WTC11 (cell line): Measurements from ENCODE around the gene TDP2. TPM values are rescaled to one million over a fixed set of nuclear protein-coding genes. Genes with fewer than 3 reads are reported as not detected.

Experiments used
- ATAC-seq: fragments of 200-7000 bp; cut with Tn5 transposase; 2 replicates; pipeline ENCODE4 v1.10.0; 2021; ENCODE audit warnings: mild to moderate bottlenecking, moderate library complexity
- CTCF ChIA-PET: fragments of 300-600 bp; sonication (Branson Sonifier 250); formaldehyde crosslinking; loops from one replicate; lab custom pipeline; 2021; ENCODE audit warnings: antibody characterized with exemption; lab: Charles Lee
- POLR2A ChIA-PET: fragments of 350-600 bp; sonication (Branson Sonifier 250); formaldehyde crosslinking; loops from one replicate; lab custom pipeline; 2021; ENCODE audit warnings: antibody characterized with exemption; lab: Charles Lee
- DNase-seq: peaks from one replicate; pipeline ENCODE4 v3.0.0; 2021; ENCODE audit warnings: low spot score
- H3K27ac Mint-ChIP-seq: 2 replicates; pipeline ENCODE4 v1.8.0; 2021; ENCODE audit warnings: mixed read lengths
- H3K27me3 Mint-ChIP-seq: 2 replicates; pipeline ENCODE4 v1.8.0; 2021; ENCODE audit warnings: low read depth, mild to moderate bottlenecking, moderate library complexity, mixed read lengths
- H3K36me3 Mint-ChIP-seq: 2 replicates; pipeline ENCODE4 v1.8.0; 2021; ENCODE audit warnings: mixed read lengths
- H3K4me1 Mint-ChIP-seq: 2 replicates; pipeline ENCODE4 v1.8.0; 2022; ENCODE audit warnings: mixed read lengths
- H3K4me3 Mint-ChIP-seq: 2 replicates; pipeline ENCODE4 v1.8.0; 2021; ENCODE audit warnings: mild to moderate bottlenecking, moderate library complexity, mixed read lengths
- H3K9me3 Mint-ChIP-seq: 2 replicates; pipeline ENCODE4 v1.8.0; 2021; ENCODE audit warnings: mixed read lengths
- CBFB ChIP-seq: sonication (generic); formaldehyde crosslinking; IDR thresholded peaks from 2 replicates; pipeline ENCODE4 v1.8.1; 2022; ENCODE audit warnings: mild to moderate bottlenecking, low read depth, missing genetic modification reagents
- CDX4 ChIP-seq: fragments of 250-450 bp; sonication (Bioruptor Pico); IDR thresholded peaks from 2 replicates; pipeline ENCODE4 v1.9.0; 2021; ENCODE audit warnings: moderate library complexity, mild to moderate bottlenecking, inconsistent platforms, borderline replicate concordance
- CREM ChIP-seq: sonication (generic); formaldehyde crosslinking; IDR thresholded peaks from 2 replicates; pipeline ENCODE4 v1.8.1; 2022; ENCODE audit warnings: mild to moderate bottlenecking, missing genetic modification reagents, moderate library complexity
- FOXJ3 ChIP-seq: sonication (generic); formaldehyde crosslinking; IDR thresholded peaks from 2 replicates; pipeline ENCODE4 v1.9.0; 2021; ENCODE audit warnings: missing genetic modification reagents, mild to moderate bottlenecking, borderline replicate concordance
- MAX ChIP-seq: sonication (generic); formaldehyde crosslinking; IDR thresholded peaks from 2 replicates; pipeline ENCODE4 v1.8.0; 2022; ENCODE audit warnings: mild to moderate bottlenecking, missing genetic modification reagents
- ZNF121 ChIP-seq: sonication (generic); formaldehyde crosslinking; IDR thresholded peaks from 2 replicates; pipeline ENCODE4 v1.8.0; 2023; ENCODE audit warnings: missing genetic modification reagents
- ZNF219 ChIP-seq: sonication (generic); formaldehyde crosslinking; IDR thresholded peaks from 2 replicates; pipeline ENCODE4 v1.8.0; 2023; ENCODE audit warnings: missing genetic modification reagents, mild to moderate bottlenecking, borderline replicate concordance
- ZNF232 ChIP-seq: sonication (generic); formaldehyde crosslinking; IDR thresholded peaks from 2 replicates; pipeline ENCODE4 v1.8.0; 2022; ENCODE audit warnings: mild to moderate bottlenecking, missing genetic modification reagents
- ZNF317 ChIP-seq: sonication (generic); formaldehyde crosslinking; IDR thresholded peaks from 2 replicates; pipeline ENCODE4 v1.8.1; 2023; ENCODE audit warnings: low read depth, mild to moderate bottlenecking, moderate library complexity, missing genetic modification reagents, borderline replicate concordance
- ZNF416 ChIP-seq: fragments of 250-450 bp; sonication (Bioruptor Pico); IDR thresholded peaks from 2 replicates; pipeline ENCODE4 v1.9.0; 2021; ENCODE audit warnings: mild to moderate bottlenecking, inconsistent platforms
- total RNA-seq: library from RNA; stranded (reverse); gene quantifications from 3 replicates; pipeline ENCODE4 v1.2.3, GENCODE V29; 2021
- TF ChIP-seq, protein P1 (sequence below): fragments of 250-450 bp; sonication (Bioruptor Pico); IDR thresholded peaks from 2 replicates; pipeline ENCODE4 v1.9.0; 2021; ENCODE audit warnings: mild to moderate bottlenecking
- TF ChIP-seq, protein P2 (sequence below): fragments of 250-450 bp; sonication (Bioruptor Pico); IDR thresholded peaks from 2 replicates; pipeline ENCODE4 v1.9.0; 2021; ENCODE audit warnings: mild to moderate bottlenecking, borderline replicate concordance
- TF ChIP-seq, protein P3 (sequence below): sonication (generic); formaldehyde crosslinking; IDR thresholded peaks from 2 replicates; pipeline ENCODE4 v1.8.0; 2022; ENCODE audit warnings: mild to moderate bottlenecking, missing genetic modification reagents
- TF ChIP-seq, protein P4 (sequence below): fragments of 200-600 bp; IDR thresholded peaks from 2 replicates; pipeline ENCODE4 v1.8.0; 2022; ENCODE audit warnings: antibody characterized with exemption
- TF ChIP-seq, protein P5 (sequence below): fragments of 250-450 bp; sonication (Bioruptor Pico); conservative IDR thresholded peaks from 2 replicates; pipeline ENCODE4 v1.9.0; 2021; ENCODE audit warnings: mild to moderate bottlenecking

The TDP2 gene
- total RNA-seq, 1 experiment from 2014 or later = 49.1 TPM

DNA sequence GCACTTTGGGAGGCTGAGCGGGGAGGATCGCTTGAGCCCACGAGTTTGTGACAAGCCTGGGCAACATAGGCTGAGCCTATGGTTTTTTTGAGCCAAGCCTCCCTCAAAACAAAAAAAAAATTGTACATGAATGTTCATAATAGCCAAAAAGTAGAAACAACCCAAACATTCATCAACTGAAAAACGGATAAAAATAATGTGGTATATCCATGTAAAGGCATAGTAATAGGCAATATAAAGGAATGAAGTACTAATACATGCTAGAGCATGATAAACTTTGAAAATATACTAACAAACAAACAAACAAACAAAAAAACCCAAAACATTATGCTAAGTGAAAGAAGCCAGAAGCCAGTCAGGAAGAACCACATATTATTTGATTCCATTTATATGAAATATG is 56.0 kb downstream of the TDP2 start (continued):
- TF ChIP-seq, protein P1, sequence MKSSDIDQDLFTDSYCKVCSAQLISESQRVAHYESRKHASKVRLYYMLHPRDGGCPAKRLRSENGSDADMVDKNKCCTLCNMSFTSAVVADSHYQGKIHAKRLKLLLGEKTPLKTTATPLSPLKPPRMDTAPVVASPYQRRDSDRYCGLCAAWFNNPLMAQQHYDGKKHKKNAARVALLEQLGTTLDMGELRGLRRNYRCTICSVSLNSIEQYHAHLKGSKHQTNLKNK = no peak
- TF ChIP-seq, all 79 proteins: peak for 0

DNA sequence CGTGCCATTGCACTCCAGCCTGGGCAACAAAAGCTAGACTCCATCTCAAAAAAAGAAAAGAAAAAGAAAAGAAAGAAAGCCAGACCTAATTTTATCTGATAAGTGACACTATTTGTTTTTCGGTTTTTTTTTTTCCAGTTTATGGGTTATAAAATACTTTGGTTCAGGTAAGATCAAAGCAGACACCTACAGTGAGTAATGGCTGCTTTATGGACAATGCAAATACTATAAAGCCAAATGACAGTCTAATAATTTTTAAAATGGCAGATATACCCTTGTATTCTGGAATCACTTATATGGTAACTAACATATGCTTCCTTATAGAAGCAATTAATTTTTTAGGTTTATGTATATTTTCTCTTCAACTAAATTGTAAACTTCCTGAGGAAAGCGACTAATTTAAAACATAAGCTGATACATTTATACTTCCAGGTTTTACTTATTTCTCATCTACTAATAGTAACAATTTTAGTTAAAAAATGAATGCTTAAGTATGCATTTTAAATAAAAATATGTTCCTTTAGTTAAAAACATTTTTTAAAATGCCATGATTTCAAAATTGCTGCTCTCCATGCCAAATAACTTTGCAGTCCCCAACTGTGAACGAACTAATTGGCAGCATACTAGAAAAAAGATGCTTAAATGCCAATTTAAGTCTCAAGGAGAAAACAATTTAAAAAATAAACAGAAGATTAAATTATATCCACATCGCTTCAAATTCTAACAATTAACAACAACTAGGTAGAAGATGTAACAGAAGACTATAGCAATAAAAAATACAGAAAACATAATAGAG is 59.2 kb downstream of the TDP2 start:
- TF ChIP-seq CDX4 (CRISPR knock-in tag) (no peak), ZNF416 (CRISPR knock-in tag) (no peak), ZNF232 (CRISPR knock-in tag) (no peak), CREM (no peak), ZNF219 (no peak), ZNF317 (CRISPR knock-in tag) (no peak), MAX (CRISPR knock-in tag) (no peak), CBFB (CRISPR knock-in tag) (no peak), FOXJ3 (CRISPR knock-in tag) (no peak), ZNF121 (CRISPR knock-in tag) (no peak)
- TF ChIP-seq, protein P2, sequence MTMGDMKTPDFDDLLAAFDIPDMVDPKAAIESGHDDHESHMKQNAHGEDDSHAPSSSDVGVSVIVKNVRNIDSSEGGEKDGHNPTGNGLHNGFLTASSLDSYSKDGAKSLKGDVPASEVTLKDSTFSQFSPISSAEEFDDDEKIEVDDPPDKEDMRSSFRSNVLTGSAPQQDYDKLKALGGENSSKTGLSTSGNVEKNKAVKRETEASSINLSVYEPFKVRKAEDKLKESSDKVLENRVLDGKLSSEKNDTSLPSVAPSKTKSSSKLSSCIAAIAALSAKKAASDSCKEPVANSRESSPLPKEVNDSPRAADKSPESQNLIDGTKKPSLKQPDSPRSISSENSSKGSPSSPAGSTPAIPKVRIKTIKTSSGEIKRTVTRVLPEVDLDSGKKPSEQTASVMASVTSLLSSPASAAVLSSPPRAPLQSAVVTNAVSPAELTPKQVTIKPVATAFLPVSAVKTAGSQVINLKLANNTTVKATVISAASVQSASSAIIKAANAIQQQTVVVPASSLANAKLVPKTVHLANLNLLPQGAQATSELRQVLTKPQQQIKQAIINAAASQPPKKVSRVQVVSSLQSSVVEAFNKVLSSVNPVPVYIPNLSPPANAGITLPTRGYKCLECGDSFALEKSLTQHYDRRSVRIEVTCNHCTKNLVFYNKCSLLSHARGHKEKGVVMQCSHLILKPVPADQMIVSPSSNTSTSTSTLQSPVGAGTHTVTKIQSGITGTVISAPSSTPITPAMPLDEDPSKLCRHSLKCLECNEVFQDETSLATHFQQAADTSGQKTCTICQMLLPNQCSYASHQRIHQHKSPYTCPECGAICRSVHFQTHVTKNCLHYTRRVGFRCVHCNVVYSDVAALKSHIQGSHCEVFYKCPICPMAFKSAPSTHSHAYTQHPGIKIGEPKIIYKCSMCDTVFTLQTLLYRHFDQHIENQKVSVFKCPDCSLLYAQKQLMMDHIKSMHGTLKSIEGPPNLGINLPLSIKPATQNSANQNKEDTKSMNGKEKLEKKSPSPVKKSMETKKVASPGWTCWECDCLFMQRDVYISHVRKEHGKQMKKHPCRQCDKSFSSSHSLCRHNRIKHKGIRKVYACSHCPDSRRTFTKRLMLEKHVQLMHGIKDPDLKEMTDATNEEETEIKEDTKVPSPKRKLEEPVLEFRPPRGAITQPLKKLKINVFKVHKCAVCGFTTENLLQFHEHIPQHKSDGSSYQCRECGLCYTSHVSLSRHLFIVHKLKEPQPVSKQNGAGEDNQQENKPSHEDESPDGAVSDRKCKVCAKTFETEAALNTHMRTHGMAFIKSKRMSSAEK (CRISPR knock-in tag) = no peak
- TF ChIP-seq, protein P3, sequence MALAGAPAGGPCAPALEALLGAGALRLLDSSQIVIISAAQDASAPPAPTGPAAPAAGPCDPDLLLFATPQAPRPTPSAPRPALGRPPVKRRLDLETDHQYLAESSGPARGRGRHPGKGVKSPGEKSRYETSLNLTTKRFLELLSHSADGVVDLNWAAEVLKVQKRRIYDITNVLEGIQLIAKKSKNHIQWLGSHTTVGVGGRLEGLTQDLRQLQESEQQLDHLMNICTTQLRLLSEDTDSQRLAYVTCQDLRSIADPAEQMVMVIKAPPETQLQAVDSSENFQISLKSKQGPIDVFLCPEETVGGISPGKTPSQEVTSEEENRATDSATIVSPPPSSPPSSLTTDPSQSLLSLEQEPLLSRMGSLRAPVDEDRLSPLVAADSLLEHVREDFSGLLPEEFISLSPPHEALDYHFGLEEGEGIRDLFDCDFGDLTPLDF (CRISPR knock-in tag) = no peak
- TF ChIP-seq, protein P4, sequence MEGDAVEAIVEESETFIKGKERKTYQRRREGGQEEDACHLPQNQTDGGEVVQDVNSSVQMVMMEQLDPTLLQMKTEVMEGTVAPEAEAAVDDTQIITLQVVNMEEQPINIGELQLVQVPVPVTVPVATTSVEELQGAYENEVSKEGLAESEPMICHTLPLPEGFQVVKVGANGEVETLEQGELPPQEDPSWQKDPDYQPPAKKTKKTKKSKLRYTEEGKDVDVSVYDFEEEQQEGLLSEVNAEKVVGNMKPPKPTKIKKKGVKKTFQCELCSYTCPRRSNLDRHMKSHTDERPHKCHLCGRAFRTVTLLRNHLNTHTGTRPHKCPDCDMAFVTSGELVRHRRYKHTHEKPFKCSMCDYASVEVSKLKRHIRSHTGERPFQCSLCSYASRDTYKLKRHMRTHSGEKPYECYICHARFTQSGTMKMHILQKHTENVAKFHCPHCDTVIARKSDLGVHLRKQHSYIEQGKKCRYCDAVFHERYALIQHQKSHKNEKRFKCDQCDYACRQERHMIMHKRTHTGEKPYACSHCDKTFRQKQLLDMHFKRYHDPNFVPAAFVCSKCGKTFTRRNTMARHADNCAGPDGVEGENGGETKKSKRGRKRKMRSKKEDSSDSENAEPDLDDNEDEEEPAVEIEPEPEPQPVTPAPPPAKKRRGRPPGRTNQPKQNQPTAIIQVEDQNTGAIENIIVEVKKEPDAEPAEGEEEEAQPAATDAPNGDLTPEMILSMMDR = no peak
- TF ChIP-seq, protein P5, sequence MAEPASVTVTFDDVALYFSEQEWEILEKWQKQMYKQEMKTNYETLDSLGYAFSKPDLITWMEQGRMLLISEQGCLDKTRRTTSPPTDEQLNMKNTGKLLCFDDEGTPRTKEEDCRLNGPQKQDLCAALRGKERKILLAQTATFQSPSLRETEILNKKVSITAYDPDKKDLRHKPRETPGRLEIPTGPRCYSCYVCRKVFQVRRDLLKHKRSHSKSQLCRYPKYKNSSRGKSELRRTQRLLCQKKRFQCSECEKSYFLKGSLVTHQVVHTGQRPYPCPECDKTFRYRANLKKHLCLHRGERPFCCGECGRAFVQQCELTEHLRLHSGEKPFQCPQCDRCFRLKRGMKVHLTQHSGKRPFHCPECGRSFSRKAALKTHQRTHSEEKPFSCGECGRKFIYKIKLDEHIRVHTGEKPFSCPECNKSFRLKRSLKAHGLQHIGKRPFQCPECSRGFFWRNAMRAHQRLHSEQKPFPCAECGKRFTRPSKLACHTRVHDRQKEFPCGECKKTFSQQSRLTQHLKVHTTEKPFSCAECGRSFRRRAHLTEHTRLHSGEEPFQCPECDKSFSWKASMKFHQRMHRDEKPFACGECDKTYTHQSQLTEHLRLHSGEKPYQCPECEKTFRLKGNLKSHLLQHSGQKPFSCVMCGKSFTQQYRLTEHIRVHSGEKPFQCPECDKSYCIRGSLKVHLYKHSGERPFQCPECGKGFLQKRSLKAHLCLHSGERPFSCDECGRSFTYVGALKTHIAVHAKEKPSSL = no peak
- TF ChIP-seq, all 79 proteins: peak for 0
- H3K27me3 Mint-ChIP-seq = no peaks in the 10 kb centered on the region
- H3K36me3 Mint-ChIP-seq = no peaks in the 10 kb centered on the region
- no peak overlapping the region for H3K27ac Mint-ChIP-seq
- no peak for ATAC-seq
- no peak for DNase-seq
- no peaks in the 10 kb centered on the region for H3K4me1 Mint-ChIP-seq
- no peak overlapping the region for H3K4me3 Mint-ChIP-seq
- H3K9me3 Mint-ChIP-seq = peaks cover 6% of the 10 kb centered on the region
- ChIA-PET CTCF (interaction anchor here (0.9 to 1.0 kb wide), 2 partner anchors 26 to 58 kb away, joined by 3 read pairs; no protein-coding TSS in a partner anchor), POLR2A (no interaction called here)
